CD14-positive monocyte (primary cell): ENCODE data around the gene ACSL3. TPM values are rescaled to one million over a fixed set of nuclear protein-coding genes. Genes with fewer than 3 reads are reported as not detected.

Source experiments
- DNase-seq, 3 donors: peaks; one replicate each; pipeline ENCODE4 v3.0.0-alpha.2; 2011 to 2022
- H2AFZ ChIP-seq: 2 replicates; pipeline ENCODE4 v1.6.0; 2012; ENCODE audit warnings: mild to moderate bottlenecking, low read depth, low read length, inconsistent platforms; ENCODE audit not compliant: insufficient read depth, poor library complexity, severe bottlenecking
- H3K27ac ChIP-seq, 2 donors: 1 replicate in 1 of 2; 2 replicates in 1 of 2; pipeline ENCODE4 v1.5.1; 2012 to 2013; ENCODE audit warnings: low read length in 2 of 2, control low read depth in 1 of 2, inconsistent platforms in 1 of 2, low read depth in 1 of 2, mild to moderate bottlenecking in 1 of 2
- H3K27me3 ChIP-seq, 2 donors: one replicate each; pipeline versions ENCODE4 v1.6.0 to v1.6.1; 2011 to 2013; ENCODE audit warnings: low read length in 2 of 2; ENCODE audit not compliant: control insufficient read depth in 2 of 2, insufficient read depth in 2 of 2
- H3K36me3 ChIP-seq, 2 donors: replicated peaks in 1 of 2; 1 replicate in 1 of 2; 2 replicates in 1 of 2; pipeline versions ENCODE4 v1.5.1 to v1.6.1; 2012 to 2013; ENCODE audit warnings: low read length in 2 of 2, control low read depth in 1 of 2, inconsistent platforms in 1 of 2, mild to moderate bottlenecking in 1 of 2; ENCODE audit not compliant: insufficient read depth in 2 of 2, control insufficient read depth in 1 of 2
- H3K4me1 ChIP-seq, 2 donors: 1 replicate in 1 of 2; 2 replicates in 1 of 2; pipeline versions ENCODE4 v1.5.1 to v1.6.1; 2012 to 2013; ENCODE audit warnings: low read length in 2 of 2, control low read depth in 1 of 2, inconsistent platforms in 1 of 2, mild to moderate bottlenecking in 1 of 2, moderate library complexity in 1 of 2; ENCODE audit not compliant: insufficient read depth in 2 of 2, control insufficient read depth in 1 of 2
- H3K4me2 ChIP-seq: replicated peaks from 2 replicates; pipeline ENCODE3; 2012; ENCODE audit warnings: low read length, moderate library complexity, mild to moderate bottlenecking; ENCODE audit not compliant: poor library complexity, severe bottlenecking; ENCODE audit errors: extremely low read depth
- H3K4me3 ChIP-seq, 3 experiments: fragments of 200-600 bp in 1 of 3; sonication (generic) in 1 of 3; replicated peaks in 1 of 3; 1 replicate in 2 of 3; 2 replicates in 1 of 3; pipeline ENCODE4 v1.5.1; 2011 to 2013; ENCODE audit warnings: low read length in 3 of 3, mild to moderate bottlenecking in 3 of 3, control low read depth in 2 of 3, low read depth in 2 of 3, inconsistent platforms in 1 of 3, moderate library complexity in 1 of 3
- H3K79me2 ChIP-seq: 2 replicates; pipeline ENCODE4 v1.6.0; 2012; ENCODE audit warnings: mild to moderate bottlenecking, control low read depth, inconsistent platforms, low read length, moderate library complexity; ENCODE audit not compliant: insufficient read depth
- H3K9ac ChIP-seq: 2 replicates; pipeline ENCODE4 v1.6.0; 2017; ENCODE audit warnings: low read length, mild to moderate bottlenecking; ENCODE audit not compliant: insufficient read depth, poor library complexity, severe bottlenecking
- H3K9me3 ChIP-seq, 2 donors: replicated peaks in 1 of 2; 1 replicate in 1 of 2; 2 replicates in 1 of 2; pipeline versions ENCODE4 v1.5.1 to v1.6.1; 2012 to 2013; ENCODE audit warnings: low read length in 2 of 2, control low read depth in 1 of 2; ENCODE audit not compliant: control insufficient read depth in 1 of 2, insufficient read depth in 1 of 2
- H4K20me1 ChIP-seq: 2 replicates; pipeline ENCODE4 v1.6.0; 2012; ENCODE audit warnings: mild to moderate bottlenecking, low read length, control low read depth, moderate library complexity; ENCODE audit not compliant: insufficient read depth
- H3K27ac Mint-ChIP-seq, 7 donors: one replicate each; pipeline ENCODE4 v1.8.0; 2020; ENCODE audit warnings: mild to moderate bottlenecking in 7 of 7, mixed read lengths in 7 of 7, moderate library complexity in 6 of 7, inconsistent platforms in 2 of 7
- H3K27me3 Mint-ChIP-seq, 3 donors: one replicate each; pipeline ENCODE4 v1.8.0; 2021 to 2022; ENCODE audit warnings: low read depth in 3 of 3, mild to moderate bottlenecking in 3 of 3, mixed read lengths in 3 of 3, moderate library complexity in 3 of 3, inconsistent platforms in 1 of 3
- H3K36me3 Mint-ChIP-seq, 2 donors: one replicate each; pipeline ENCODE4 v1.8.0; 2020; ENCODE audit warnings: mixed read lengths in 2 of 2, inconsistent platforms in 1 of 2, mild to moderate bottlenecking in 1 of 2
- H3K4me1 Mint-ChIP-seq: one replicate; pipeline ENCODE4 v1.8.0; 2020; ENCODE audit warnings: mild to moderate bottlenecking, mixed read lengths
- H3K4me3 Mint-ChIP-seq, 2 donors: one replicate each; pipeline ENCODE4 v1.8.0; 2020; ENCODE audit warnings: mild to moderate bottlenecking in 2 of 2, mixed read lengths in 2 of 2, moderate library complexity in 1 of 2
- H3K9me3 Mint-ChIP-seq, 7 donors: one replicate each; pipeline ENCODE4 v1.8.0; 2020 to 2022; ENCODE audit warnings: mixed read lengths in 7 of 7, mild to moderate bottlenecking in 6 of 7, moderate library complexity in 6 of 7, inconsistent platforms in 2 of 7
- CTCF ChIP-seq: fragments of 200-600 bp; IDR thresholded peaks from one replicate; pipeline ENCODE4 v1.8.0; 2022; ENCODE audit warnings: antibody characterized with exemption, mild to moderate bottlenecking
- WGBS: methylation state at CpG from one replicate; pipeline ENCODE4 v1.1.5; 2013; ENCODE audit warnings: missing lambda C conversion rate; ENCODE audit not compliant: insufficient coverage; 5-methylcytosine and 5-hydroxymethylcytosine counted together
- intact Hi-C, 2 donors: fragments of 100-400 bp; cut with micrococcal nuclease; formaldehyde crosslinking; loops; one replicate each; pipeline versions ENCODE4 v1.15.0 to v1.15.1; 2023
- polyA plus RNA-seq, 3 donors: library from polyadenylated mRNA; depleted of rRNA in 1 of 3; unstranded in 2 of 3; stranded (reverse) in 1 of 3; fragments of 300-500 nt in 2 of 3; fragments of >200 nt in 1 of 3; fragmentation: Illumina TruSeq in 2 of 3; gene quantifications; 1 replicate in 2 of 3; 2 replicates in 1 of 3; pipeline ENCODE4 v1.2.3, GENCODE V29; 2012 to 2021

ACSL3 gene
- polyA plus RNA-seq, 3 donors: 8.8 to 24.4 (median 19.9) TPM

DNA sequence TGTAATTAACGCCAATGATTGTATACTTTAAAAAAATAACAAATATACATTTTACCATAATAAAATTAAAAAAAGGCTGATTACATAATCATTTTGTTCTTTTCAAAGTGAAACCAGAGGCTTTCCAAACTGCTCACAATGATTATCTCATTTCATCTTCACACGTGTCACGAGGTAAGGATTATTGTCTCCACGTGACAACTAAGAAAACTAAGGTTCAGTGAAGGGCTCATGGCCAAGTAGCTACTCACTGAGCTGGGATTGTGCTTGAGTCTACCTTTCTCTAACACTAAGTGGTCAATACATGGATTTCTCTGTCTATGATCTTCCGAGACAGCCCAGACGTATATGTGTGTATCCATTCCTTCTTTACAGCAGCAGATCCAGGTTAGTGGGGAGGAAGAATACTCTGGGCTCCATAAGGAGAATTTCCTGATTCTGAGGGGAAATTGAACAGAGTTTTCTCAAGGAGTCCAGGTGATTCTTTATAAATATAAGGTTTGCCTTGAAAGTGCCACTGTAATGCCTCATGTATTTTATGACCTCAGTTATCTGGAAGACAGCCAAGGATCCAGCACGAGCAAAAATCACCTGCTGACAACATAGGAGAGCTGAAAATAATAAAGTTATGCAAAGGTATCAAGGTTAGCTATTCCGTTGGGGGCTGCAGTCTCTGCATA is 25.6 kb upstream of the ACSL3 start:
- no peak for TF ChIP-seq CTCF
- Mint-ChIP-seq H3K4me1 (peaks cover 4% of the 10 kb centered on the region), H3K27ac (no peak overlapping the region), H3K27me3 (peaks cover 0 to 1% (median 0%) of the 10 kb centered on the region in 3 donors), H3K4me3 (no peak overlapping the region), H3K9me3 (no peaks in the 10 kb centered on the region), H3K36me3 (no peaks in the 10 kb centered on the region)
- Histone ChIP-seq H3K27ac (no peak overlapping the region), H3K4me2 (no peak overlapping the region), H3K4me3 (no peak overlapping the region), H3K27me3 (no peaks in the 10 kb centered on the region), H3K4me1 (no peaks in the 10 kb centered on the region), H3K9me3 (no peaks in the 10 kb centered on the region), H3K9ac (no peak overlapping the region), H3K79me2 (no peaks in the 10 kb centered on the region), H3K36me3 (no peaks in the 10 kb centered on the region), H2AFZ (no peak overlapping the region), H4K20me1 (no peaks in the 10 kb centered on the region)
- WGBS: 100% methylated on average over 2 of the region's 8 CpGs
- no peak for DNase-seq
- intact Hi-C loops: no loop called here

GRCh38 chr2:222835823-222836151 is 25.0 kb upstream of the ACSL3 start:
- Mint-ChIP-seq H3K9me3 (no peaks in the 10 kb centered on the region), H3K36me3 (no peaks in the 10 kb centered on the region), H3K4me3 (no peak overlapping the region), H3K27ac (no peak overlapping the region), H3K4me1 (peaks cover 4% of the 10 kb centered on the region), H3K27me3 (peaks cover 0 to 1% (median 1%) of the 10 kb centered on the region in 3 donors)
- no peak for DNase-seq
- Histone ChIP-seq H3K9ac (no peak overlapping the region), H3K27me3 (no peaks in the 10 kb centered on the region), H3K79me2 (no peaks in the 10 kb centered on the region), H3K27ac (no peak overlapping the region), H3K36me3 (no peaks in the 10 kb centered on the region), H4K20me1 (no peaks in the 10 kb centered on the region), H3K9me3 (no peaks in the 10 kb centered on the region), H3K4me2 (no peak overlapping the region), H2AFZ (no peak overlapping the region), H3K4me3 (no peak overlapping the region), H3K4me1 (peaks cover under 1% of the 10 kb centered on the region in 2 donors)
- 95% methylated on average over 3 of the region's 5 CpGs for WGBS
- no peak for TF ChIP-seq CTCF
- intact Hi-C loops: no loop called here
